Measurements from ENCODE around the gene ALX4.

The ALX4 gene

GRCh38 chr11:44221456-44221855, 88.5 kb downstream of the ALX4 start (continued):
- TF ChIP-seq ZNF76 (tag by site-specific recombination; IDR thresholded peaks at IDR 0.05; ENCODE audit: borderline replicate concordance, low read depth) (no peak), ZNF792 (tag by site-specific recombination; IDR thresholded peaks at IDR 0.05) (no peak)

GRCh38 chr11:44219830-44220796, 89.8 kb downstream of the ALX4 start:
- CTCF ChIA-PET: interaction anchor here (0.6 to 1.1 kb wide), 2 partner anchors 13 to 646 kb away, joined by 3 read pairs; no protein-coding TSS in a partner anchor
- no peak overlapping the region for H3K4me3 ChIP-seq (ENCODE audit: low read depth, low read length)
- H3K27ac ChIP-seq (ENCODE audit: extremely low read depth, low read depth, low read length): no peak overlapping the region
- POLR2A ChIA-PET: no interaction called here
- no peaks in the 10 kb centered on the region for H3K4me1 ChIP-seq (ENCODE audit: control insufficient read depth, insufficient read depth, low read length)
- no peaks in the 10 kb centered on the region for H3K9me3 ChIP-seq (ENCODE audit: control insufficient read depth, insufficient read depth, low read depth, low read length)
- H3K36me3 ChIP-seq (ENCODE audit: control insufficient read depth in 2 of 2, insufficient read depth in 1 of 2, low read length in 2 of 2): peaks cover 0 to 4% of the 10 kb centered on the region in 2 experiments; a peak in 1 of 3 replicates
- TF ChIP-seq ZNF391 (tag by site-specific recombination; IDR thresholded peaks at IDR 0.05; ENCODE audit: borderline replicate concordance, low read depth) (no peak), HOXA7 (CRISPR knock-in tag; IDR thresholded peaks at IDR 0.05; ENCODE audit: borderline replicate concordance) (no peak), ZNF426 (tag by site-specific recombination; IDR thresholded peaks at IDR 0.05) (no peak), ZFHX2 (tag by site-specific recombination; conservative IDR thresholded peaks at IDR 0.05) (no peak), PRDM2 (tag by site-specific recombination; IDR thresholded peaks at IDR 0.05; ENCODE audit: borderline replicate concordance) (no peak), ZSCAN18 (tag by site-specific recombination; IDR thresholded peaks at IDR 0.05) (no peak), ZNF24 (tag by site-specific recombination; IDR thresholded peaks at IDR 0.05) (no peak), BCL11B (tag by site-specific recombination; IDR thresholded peaks at IDR 0.05; ENCODE audit: low read depth) (no peak), ZNF530 (tag by site-specific recombination; IDR thresholded peaks at IDR 0.05; ENCODE audit: low read depth) (no peak), SCRT2 (tag by site-specific recombination; IDR thresholded peaks at IDR 0.05) (no peak), ZNF146 (tag by site-specific recombination; IDR thresholded peaks at IDR 0.05) (no peak), ZNF654 (tag by site-specific recombination; IDR thresholded peaks at IDR 0.05; ENCODE audit: low read depth) (no peak), GFI1B (tag by site-specific recombination; IDR thresholded peaks at IDR 0.05) (no peak), ZEB2 (tag by site-specific recombination; IDR thresholded peaks at IDR 0.05) (no peak), ZIC2 (tag by site-specific recombination; IDR thresholded peaks at IDR 0.05) (no peak), KLF1 (tag by site-specific recombination; IDR thresholded peaks at IDR 0.05) (no peak)
- TF ChIP-seq, protein P1, sequence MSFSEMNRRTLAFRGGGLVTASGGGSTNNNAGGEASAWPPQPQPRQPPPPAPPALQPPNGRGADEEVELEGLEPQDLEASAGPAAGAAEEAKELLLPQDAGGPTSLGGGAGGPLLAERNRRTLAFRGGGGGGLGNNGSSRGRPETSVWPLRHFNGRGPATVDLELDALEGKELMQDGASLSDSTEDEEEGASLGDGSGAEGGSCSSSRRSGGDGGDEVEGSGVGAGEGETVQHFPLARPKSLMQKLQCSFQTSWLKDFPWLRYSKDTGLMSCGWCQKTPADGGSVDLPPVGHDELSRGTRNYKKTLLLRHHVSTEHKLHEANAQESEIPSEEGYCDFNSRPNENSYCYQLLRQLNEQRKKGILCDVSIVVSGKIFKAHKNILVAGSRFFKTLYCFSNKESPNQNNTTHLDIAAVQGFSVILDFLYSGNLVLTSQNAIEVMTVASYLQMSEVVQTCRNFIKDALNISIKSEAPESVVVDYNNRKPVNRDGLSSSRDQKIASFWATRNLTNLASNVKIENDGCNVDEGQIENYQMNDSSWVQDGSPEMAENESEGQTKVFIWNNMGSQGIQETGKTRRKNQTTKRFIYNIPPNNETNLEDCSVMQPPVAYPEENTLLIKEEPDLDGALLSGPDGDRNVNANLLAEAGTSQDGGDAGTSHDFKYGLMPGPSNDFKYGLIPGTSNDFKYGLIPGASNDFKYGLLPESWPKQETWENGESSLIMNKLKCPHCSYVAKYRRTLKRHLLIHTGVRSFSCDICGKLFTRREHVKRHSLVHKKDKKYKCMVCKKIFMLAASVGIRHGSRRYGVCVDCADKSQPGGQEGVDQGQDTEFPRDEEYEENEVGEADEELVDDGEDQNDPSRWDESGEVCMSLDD (tag by site-specific recombination; IDR thresholded peaks at IDR 0.05): no peak
